ENCODE results near the gene PRSS37. TPM values are rescaled to one million over a fixed set of nuclear protein-coding genes. Genes with fewer than 3 reads are reported as not detected.
"Not testable (repeated sequence)": the region's sequence is repeated elsewhere in the genome, so short reads cannot be mapped to it uniquely, and the experiment has no call there.

The PRSS37 gene, protein sequence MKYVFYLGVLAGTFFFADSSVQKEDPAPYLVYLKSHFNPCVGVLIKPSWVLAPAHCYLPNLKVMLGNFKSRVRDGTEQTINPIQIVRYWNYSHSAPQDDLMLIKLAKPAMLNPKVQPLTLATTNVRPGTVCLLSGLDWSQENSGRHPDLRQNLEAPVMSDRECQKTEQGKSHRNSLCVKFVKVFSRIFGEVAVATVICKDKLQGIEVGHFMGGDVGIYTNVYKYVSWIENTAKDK
- not detected for total RNA-seq

DNA sequence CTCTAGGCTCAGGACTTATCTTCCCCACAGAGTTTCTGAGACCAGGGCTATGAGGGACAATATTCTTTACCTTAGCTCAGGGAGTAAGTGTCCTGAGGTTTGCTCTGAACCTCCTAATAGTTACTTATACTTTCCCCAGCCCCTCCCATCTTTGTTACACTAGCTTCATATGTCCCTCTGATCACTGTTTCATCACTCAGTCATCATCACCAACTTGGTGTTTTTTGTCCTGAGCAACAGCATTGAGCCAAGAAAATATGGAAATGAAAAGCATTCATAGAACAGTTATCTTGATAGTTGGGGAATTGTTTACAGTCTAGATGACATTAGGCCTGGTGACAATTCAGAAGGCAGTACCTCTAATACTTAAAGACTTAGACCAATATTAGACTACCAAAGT lies at the start of gene PRSS37:
PRSS37 (minus strand) TSS at position 101 of the 400 bp plus-strand sequence. CDS start 436 bp downstream, outside the sequence.
- no peak for DNase-seq

DNA sequence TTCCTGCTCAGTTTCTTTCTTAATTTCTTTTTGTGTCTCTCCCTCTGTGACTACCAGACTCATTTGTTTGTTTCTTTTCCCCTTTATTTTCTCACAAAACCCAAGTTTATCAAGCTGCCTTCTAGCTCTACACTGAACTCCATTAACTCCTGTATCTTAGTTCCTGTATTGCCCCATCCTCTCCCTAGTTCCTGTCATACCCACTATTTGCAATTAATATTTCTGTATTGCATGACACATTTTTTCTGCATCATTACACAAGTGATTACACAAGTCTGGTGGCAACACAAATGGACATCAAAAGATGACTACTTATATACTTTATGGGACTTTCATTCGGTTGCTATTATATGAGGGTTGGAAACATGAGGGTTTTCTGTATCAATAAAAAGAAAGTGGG lies 48.0 kb upstream of the PRSS37 start:
- no peak for DNase-seq

DNA sequence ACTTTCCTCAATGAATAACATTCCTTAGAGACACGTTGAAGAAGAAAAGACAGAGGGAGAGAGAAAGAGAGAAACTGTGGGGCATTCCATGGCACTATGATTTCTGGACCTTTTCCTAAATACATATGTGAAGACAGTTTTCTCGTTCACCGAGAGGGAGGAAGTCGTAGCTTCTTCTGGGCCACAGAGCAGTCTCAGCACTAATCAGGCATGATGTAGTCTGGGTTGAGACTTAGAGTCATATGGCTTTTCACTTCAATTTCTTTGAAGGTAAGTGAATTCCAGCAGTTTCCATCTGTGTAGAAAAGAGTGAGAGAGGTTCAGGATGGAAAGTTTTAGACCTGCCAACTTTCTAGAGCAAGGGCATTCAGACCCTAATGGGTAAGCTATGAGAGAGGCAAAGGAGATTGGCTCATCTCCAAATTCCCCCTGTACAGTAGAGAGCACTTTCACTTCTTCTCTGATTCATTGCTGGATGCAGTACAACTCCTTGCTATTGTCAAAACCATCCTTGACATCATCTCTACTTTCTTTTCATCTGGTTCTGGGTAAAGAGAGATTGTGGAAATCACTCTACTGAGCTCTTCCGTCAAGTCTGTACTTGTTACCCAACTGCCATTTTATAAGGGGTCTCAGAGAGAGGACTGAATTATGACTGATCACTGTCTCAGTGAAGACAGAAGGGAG lies 43.4 kb upstream of the PRSS37 start:
- DNase-seq: no peak

DNA sequence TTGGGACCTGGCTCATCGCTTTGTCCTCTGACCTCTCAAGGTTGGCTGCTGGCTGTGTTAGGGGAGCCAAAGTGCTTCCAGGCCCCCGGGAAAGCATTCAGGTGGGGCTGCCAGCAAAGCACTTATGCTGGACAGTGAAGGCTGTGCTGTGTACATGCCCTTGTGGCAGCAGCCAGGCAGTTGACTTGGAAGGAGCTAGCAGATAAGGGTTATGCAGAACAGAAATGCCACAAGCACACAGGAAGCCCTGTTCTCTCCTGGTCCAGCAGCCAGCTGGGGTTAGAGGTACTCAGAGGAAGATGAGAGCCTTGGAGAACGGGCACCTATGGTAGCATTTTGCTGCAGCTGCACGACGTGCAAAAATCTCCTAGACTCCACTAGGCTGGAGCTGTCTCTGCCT lies 39.7 kb upstream of the PRSS37 start:
- DNase-seq: no peak

DNA sequence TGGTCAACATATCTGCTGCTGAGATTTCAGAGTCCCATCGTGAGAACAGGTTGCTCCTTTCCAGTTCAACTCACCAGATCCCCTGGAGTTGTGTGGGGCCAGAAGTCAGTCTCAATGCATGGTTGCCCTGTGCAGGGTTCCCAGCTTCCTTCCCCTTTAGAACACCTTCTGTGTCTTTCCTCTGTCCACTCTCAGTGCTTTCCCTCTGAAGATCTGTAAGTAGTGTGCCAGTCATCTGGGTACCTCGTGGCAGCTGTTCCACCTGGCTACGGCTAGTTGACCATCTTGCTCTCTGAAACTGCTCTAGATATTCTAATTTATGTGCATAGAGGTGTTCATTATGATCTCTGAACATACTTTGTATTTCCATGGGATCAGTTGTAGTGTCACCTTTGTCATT lies 36.1 kb upstream of the PRSS37 start:
- DNase-seq: no peak

DNA sequence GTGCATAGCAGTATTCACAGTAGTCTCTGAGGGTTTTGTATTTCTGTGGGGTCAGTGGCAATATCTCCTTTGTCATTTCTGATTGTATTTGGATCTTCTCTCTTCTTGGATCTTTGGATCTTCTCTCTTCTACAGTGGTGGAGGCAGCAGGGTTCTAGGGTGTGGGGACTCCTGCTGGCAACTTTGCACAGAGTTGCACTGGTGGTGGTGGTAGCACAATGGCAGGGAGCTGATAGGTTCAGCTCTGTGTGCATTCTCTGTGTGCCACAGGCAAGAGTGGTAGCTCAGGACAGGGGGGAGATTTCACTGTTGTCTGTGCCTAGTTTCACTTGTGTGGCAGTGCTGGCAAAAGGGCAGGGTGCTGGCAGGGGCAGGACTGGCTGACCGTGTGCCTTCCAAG lies 35.1 kb upstream of the PRSS37 start:
- DNase-seq: no peak

DNA sequence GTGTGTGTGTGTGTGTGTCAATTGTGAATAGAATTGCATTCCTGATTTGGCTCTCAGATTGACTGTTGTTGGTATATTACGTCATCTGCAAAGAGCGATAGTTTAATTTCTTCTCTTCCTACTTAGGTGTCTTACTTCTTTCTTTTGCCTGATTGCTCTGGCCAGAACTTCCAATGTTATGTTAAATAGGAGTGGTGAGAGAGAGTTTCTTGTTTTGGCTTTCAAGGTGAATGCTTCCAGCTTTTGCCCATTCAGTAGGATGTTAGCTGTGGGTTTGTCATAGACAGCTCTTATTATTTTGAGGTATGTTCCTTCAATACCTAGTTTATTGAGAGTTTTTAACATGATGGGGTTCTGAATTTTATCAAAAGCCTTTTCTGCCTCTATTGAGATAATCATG lies 34.2 kb upstream of the PRSS37 start:
- no peak for DNase-seq

DNA sequence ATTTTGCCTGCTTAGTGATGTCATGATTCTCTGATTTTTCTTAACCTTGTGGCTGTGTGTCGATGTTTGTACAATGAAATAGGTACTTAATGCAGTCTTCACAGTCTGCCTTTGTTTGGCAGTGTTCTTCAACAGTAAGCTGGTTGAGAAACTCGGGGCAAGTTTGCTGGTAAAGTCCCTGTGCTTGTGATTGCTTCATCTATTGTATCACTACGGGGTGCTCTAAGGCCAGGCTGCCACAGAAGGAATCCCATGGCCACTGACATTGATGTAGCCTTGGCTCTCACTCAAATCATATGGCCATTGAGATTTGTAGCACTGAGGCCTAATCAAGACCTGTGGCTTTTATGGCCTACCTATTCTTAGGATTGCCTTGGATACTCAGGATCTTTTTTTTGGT lies 33.5 kb upstream of the PRSS37 start:
- no peak for DNase-seq

DNA sequence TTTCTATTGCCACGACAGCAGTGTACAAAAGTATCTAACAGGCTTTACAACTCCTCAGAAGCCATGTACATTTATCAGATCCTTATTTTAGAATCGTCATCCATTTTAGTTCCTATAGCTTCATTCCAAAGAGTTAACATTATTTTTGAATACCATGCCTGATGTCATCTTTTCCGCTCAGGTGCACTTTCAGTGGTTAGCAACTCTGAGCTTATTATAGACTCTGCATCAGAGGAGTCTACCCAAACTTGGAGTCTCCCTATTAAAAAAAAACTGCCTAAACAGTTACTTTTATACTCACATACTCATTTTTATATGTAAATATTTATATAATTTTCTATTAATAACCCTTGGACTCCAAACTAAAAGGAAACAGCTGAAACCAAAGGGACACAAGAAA lies 31.6 kb upstream of the PRSS37 start:
- no peak for DNase-seq

DNA sequence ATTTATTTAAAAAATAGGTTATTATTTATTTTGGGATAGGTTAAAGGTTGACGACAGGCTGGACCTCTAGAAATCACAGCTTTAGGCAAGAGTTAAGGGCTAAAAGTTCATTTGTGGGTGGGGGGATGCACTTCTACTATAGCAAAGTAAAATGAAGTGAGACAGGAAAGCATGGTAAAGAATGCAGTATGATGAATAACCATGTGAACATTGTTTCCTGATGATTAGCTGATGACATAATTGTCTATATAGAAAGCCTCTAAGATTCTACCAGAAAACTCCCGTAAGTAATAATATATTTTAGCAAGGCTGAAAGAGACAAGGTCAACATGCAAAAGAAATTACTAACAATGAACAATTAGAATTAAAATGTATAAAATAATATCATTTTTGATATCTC lies 25.7 kb upstream of the PRSS37 start:
- no peak for DNase-seq

DNA sequence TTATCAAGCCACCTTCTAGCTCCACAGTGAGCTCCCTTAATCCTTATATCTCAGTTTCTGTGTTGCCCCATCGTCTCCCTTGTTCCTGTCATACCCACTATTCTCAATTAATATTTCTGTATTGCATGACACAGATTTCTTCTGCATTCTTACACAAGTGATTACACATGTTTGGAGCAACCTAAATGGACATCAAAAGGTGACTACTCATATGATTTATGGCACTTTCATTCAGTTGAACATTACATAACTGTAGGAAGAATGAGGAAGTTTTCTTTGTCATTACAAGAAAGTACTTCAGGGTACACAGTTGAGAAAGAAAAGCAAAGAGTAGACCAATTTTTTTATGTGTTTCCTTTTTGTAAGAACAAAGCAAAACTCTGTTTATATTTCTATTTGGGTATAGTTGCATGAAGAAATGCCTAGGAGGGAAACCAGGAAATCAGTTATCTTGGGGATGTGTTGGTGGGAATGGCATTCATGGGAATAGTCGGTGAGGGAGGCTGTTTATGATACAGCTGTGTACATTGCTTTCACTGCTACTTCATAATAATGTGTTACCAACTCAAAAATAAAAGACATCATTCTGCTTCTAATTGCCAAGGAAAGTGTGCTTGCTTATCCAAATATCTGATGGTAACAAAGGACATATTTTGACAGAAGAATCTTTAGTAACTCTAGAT lies 23.6 kb upstream of the PRSS37 start:
- no peak for DNase-seq

DNA sequence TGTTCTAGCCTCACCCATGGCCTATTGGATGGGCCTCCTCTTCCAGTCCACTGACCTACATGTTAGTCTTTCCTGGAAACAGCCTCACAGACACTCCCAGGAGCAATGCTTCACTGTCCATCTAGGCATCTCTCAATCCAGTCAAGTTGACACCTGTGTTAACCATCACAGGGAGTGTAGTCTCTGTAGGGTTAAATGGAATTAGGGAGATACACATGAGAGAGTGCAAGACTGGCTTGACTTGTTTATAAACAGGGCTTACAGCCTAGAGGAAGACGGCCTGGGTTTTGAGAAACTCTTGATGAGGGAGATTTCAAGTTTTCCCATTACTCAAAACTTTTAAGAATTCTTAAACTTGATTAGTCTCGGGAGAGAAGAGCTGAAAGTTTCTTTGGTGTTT lies 18.9 kb upstream of the PRSS37 start:
- DNase-seq: no peak

DNA sequence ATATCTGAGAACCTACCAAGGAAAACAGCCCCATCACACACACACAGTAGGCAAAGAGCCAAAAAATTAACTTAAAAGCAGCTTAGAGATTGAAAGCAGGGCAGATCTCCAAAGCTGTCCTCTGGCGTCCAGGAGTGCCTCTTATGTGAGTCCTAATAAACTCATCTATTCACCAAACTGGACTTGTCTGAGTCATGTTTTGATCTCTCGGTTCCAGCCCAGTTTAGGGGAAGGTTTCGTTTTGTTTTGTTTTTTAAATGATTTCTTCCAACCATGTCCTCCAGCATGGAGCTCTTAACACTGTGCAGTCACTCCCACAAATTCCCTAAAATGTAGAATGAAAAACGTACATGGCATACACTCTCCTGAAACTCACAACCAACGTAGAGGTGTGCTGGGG lies 6.7 kb upstream of the PRSS37 start:
- no peak for DNase-seq

DNA sequence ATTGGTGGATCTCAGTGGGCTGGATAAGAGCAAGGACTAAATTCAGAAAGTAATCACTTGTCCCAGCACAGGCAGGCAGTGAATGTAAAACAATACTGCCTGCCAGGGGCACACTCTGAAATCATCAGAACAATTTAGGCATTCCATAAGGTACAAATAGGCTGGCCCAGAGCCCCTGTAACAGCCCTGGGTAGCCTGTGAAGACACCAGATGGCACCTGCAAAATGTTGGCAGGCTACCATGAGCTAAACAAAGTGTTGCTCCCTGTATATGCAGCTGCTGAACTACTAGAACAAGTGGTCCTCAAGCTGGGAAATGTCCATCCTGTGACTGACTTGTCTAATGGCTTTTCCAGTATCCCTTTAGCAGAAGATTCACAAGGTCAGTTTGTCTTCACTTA lies 3.0 kb upstream of the PRSS37 start:
- DNase-seq: peak; percentile 4

DNA sequence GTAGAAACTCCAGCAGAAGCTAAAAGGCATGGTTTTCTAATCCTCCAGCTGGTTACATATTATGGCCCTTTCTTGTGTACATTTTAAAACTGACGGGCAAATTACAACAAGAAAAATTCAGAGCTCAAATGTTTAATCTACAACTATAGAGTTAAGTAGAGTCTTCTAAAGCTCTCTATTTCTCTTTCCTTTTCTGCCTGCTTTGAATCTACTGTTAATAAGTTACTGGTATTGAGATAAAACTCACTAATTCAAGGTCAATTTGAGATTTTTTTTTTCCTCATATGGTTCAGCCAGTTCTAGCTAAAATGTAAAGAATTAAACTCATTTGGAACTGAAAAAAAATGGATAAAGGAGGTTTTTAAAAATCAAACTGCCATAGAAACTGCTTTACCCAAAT lies 1.6 kb upstream of the PRSS37 start:
- no peak for DNase-seq

DNA sequence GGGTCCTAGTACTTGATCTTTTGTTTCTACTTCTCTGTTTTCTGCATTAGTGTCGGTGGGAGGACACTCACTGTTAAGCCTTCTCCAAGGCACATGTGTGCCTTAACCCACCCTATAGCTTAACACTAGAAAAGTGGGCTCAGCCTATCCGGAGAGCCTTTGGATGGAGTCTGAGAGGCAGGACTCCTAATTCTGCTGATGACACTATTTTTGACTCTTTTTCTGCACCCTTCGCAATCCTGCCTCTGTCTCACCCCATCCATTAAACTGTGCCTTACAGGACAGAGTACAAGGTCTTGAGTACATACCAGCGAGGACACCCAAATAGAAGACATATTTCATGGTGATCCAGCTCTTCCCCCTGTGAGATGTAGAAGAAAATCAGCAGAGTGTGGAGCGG lies 577 bp downstream of the PRSS37 start:
- DNase-seq: no peak

DNA sequence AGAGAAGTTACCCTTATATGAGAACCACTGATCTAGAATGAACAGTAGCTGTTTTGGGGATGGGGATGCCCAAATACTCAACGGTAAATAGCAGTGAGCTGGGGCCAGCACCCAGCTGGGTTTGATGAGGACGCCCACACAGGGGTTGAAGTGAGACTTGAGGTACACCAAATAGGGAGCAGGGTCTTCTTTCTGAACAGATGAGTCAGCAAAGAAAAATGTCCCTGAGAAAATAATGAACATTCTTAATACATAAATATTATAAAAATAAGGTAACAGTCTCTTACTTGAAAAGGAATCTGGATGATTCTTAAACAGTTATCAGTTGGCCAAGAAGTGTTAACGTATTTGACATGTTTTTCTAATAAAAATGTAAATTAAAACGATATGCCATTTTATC lies 2.0 kb downstream of the PRSS37 start:
- no peak for DNase-seq

DNA sequence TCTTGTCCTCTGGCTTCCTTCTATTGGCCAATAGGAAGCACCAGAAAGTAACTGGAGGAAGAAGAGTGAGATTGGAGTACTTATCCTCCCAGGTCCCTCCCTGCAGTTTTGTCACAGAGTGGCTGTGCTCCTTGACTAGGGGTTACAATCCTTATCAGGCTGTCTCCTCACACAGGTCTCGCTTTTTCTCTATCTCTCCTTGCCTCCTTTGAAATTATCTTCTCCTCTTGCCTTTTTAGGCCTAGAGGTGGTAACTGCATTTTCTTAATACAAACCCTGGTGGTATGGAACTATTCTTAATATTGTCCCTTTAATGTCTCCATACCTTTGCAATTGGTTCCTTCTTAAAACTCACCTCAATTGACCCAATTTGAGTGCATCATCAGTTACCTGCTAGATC lies 2.7 kb downstream of the PRSS37 start:
- no peak for DNase-seq

DNA sequence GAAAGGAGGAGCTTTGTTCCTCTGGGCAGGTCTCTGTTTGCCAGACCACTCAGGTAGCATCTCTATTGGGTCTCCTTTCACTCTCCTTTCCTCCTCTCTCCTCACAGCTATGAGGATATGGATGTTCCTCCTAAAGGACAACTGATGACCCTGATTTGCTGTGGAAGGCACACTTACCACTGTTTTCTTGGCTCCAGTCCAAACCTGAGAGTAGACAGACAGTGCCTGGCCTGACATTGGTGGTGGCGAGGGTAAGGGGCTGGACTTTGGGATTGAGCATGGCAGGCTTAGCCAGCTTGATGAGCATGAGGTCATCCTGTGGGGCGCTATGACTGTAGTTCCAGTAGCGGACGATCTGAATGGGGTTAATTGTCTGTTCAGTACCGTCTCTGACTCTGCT lies 3.6 kb downstream of the PRSS37 start:
- DNase-seq: peak; percentile 2

DNA sequence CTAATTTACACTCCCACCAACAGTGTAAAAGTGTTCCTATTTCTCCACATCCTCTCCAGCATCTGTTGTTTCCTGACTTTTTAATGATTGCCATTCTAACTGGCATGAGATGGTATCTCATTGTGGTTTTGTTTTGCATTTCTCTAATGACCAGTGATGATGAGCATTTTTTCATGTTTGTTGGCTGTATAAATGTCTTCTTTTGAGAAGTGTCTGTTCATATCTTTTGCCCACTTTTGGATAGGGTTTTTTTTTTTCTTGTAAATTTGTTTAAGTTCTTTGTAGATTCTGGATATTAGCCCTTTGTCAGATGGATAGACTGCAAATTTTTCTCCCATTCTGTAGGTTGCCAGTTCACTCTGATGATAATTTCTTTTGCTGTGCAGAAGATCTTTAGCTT lies 18.9 kb downstream of the PRSS37 start:
- DNase-seq: not testable (repeated sequence)

DNA sequence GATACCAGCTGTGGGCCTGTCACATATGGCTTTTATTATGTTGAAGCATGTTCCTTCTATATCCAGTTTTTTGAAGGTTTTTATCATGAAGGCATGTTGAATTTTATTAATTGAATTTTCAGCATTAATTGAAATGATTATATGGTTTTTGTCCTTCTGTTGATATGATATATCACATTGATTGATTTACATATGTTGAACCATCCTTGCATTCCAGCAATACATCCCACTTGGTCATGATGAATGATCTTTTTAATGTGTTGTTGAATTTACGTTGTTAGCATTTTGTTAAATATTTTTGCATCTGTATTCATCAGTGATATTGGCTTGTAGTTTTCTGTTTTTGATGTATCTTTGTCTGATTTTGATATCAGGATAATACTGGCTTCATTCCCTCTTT lies 21.2 kb downstream of the PRSS37 start:
- DNase-seq: no peak

DNA sequence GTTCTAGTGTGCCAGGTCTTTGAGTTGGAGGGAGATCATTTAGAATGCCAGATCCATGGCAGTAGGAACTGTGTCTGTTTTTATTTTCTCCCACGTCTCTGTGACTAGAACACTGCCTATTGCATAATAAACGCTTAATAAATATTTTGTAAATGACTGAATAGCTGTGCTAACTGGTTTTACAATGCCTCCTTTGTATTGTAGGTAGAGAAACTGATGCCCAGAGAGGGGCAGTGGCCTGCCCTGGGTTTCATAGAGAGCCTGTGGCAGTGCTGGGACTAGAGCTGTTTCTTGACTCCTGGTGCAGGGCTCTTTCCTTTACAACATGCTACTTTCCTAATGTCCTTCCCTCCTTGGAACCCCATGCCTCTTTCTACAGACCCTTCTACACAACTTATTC lies 48.8 kb downstream of the PRSS37 start:
- DNase-seq: no peak

DNA sequence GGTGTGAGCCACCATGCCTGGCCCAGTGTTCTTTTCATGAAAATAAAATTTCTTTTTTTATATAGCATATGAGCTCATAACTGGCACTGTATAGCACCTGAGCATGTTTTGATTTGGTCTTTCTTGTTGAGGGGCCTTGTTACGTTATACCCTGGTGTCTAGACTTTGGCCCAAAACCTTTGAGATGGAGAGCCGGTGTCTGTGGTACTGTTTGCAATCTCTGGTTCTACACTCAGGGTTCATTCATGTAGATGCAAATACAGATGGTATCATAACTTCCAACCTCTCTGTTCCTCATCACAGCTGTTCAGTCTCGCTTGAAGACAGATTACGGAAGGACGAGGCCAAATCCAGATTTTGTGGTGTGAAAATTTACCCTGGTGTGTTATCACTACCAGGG lies 51.4 kb downstream of the PRSS37 start, which contains the start of gene TAS2R5:
TAS2R5 (plus strand) TSS at position 301 of the 400 bp plus-strand sequence. CDS start 145 bp downstream, outside the sequence.
- DNase-seq: no peak

DNA sequence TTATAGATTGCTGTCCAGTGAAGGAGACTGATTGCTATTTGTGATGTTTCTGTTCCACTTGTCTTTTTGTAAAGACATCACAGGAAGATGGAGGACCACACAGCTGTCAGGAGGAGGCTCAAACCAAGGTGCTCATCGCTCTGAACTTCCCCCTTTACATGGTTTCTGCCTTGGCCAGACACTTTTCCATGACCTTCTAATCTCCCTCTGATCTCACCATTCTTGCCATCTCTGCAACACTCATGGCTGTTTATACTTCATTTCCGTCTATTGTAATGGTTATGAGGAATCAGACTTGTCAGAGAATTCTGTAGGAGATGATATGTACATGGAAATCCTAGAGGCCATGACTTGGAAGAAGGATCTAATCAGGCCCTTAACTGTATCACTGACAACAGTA lies 53.0 kb downstream of the PRSS37 start:
- DNase-seq: no peak

Data from tongue (tissue), 2 donors.